Measurements from ENCODE around the gene ZNF205. TPM values are rescaled to one million over a fixed set of nuclear protein-coding genes. Genes with fewer than 3 reads are reported as not detected.

ZNF205 gene
- total and polyA plus RNA-seq, 9 of the 15 experiments (the other 6 are each of a cell fraction or from before 2014, with no cell fraction given), result 2.4 to 11.8 (median 5.1) TPM; not detected in 2

- TF ChIP-seq TRIM28 (IDR thresholded peaks at IDR 0.05) (no peak; the same call in 1 of the 2 replicates), BHLHE40 (IDR thresholded peaks at IDR 0.05; ENCODE audit: low read length) (peak; percentile 96), GATA2 (CRISPR knock-in tag; IDR thresholded peaks at IDR 0.05) (peak; percentile 57), ATF6 (CRISPR knock-in tag; IDR thresholded peaks at IDR 0.05) (no peak), ETV1 (tag; conservative IDR thresholded peaks at IDR 0.05; ENCODE audit: low read depth) (peak; percentile 26), ZNF431 (CRISPR knock-in tag; IDR thresholded peaks at IDR 0.05) (peak; percentile 72), MXI1 (IDR thresholded peaks at IDR 0.05; ENCODE audit: low read depth, low read length) (peak; percentile 93), SIN3B (IDR thresholded peaks at IDR 0.05; ENCODE audit: low read depth) (no peak), ZNF561 (CRISPR knock-in tag; conservative IDR thresholded peaks at IDR 0.05) (no peak), ZNF282 (CRISPR knock-in tag; IDR thresholded peaks at IDR 0.05) (no peak), FOS (IDR thresholded peaks at IDR 0.05; ENCODE audit: extremely low read depth, insufficient read length) (no peak), PYGO2 (tag; IDR thresholded peaks at IDR 0.05) (no peak), POLR3A (IDR thresholded peaks at IDR 0.05; ENCODE audit: borderline replicate concordance, extremely low read depth, insufficient read depth, insufficient read length) (peak; percentile 91), STAG1 (CRISPR knock-in tag; IDR thresholded peaks at IDR 0.05; ENCODE audit: borderline replicate concordance) (0 out of 2 replicates have a peak, but pooled peaks have one; percentile 13), ZNF316 (IDR thresholded peaks at IDR 0.05) (peak; percentile 40), ARHGAP35 (IDR thresholded peaks at IDR 0.05; ENCODE audit: partially characterized antibody) (no peak), SMAD4 (CRISPR knock-in tag; conservative IDR thresholded peaks at IDR 0.05) (no peak; the same call in none of the 2 replicates)
- TF ChIP-seq, protein P1, sequence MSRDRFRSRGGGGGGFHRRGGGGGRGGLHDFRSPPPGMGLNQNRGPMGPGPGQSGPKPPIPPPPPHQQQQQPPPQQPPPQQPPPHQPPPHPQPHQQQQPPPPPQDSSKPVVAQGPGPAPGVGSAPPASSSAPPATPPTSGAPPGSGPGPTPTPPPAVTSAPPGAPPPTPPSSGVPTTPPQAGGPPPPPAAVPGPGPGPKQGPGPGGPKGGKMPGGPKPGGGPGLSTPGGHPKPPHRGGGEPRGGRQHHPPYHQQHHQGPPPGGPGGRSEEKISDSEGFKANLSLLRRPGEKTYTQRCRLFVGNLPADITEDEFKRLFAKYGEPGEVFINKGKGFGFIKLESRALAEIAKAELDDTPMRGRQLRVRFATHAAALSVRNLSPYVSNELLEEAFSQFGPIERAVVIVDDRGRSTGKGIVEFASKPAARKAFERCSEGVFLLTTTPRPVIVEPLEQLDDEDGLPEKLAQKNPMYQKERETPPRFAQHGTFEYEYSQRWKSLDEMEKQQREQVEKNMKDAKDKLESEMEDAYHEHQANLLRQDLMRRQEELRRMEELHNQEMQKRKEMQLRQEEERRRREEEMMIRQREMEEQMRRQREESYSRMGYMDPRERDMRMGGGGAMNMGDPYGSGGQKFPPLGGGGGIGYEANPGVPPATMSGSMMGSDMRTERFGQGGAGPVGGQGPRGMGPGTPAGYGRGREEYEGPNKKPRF (IDR thresholded peaks at IDR 0.05; ENCODE audit: low read depth, low read length), result no peak
- TF ChIP-seq, protein P2, sequence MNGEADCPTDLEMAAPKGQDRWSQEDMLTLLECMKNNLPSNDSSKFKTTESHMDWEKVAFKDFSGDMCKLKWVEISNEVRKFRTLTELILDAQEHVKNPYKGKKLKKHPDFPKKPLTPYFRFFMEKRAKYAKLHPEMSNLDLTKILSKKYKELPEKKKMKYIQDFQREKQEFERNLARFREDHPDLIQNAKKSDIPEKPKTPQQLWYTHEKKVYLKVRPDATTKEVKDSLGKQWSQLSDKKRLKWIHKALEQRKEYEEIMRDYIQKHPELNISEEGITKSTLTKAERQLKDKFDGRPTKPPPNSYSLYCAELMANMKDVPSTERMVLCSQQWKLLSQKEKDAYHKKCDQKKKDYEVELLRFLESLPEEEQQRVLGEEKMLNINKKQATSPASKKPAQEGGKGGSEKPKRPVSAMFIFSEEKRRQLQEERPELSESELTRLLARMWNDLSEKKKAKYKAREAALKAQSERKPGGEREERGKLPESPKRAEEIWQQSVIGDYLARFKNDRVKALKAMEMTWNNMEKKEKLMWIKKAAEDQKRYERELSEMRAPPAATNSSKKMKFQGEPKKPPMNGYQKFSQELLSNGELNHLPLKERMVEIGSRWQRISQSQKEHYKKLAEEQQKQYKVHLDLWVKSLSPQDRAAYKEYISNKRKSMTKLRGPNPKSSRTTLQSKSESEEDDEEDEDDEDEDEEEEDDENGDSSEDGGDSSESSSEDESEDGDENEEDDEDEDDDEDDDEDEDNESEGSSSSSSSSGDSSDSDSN (IDR thresholded peaks at IDR 0.05; ENCODE audit: borderline replicate concordance in 1 of 2, low read depth in 2 of 2, low read length in 2 of 2), result no peak; a peak in 2 of 4 replicates
- TF ChIP-seq, protein P3, sequence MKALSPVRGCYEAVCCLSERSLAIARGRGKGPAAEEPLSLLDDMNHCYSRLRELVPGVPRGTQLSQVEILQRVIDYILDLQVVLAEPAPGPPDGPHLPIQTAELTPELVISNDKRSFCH (CRISPR knock-in tag; IDR thresholded peaks at IDR 0.05), result no peak
- TF ChIP-seq, protein P3 (tag; IDR thresholded peaks at IDR 0.05), result peak; percentile 52
Observed at GRCh38 chr16:3152277-3152990, 40.0 kb downstream of the ZNF205 start (continued).
